Naive thymus-derived CD8-positive, alpha-beta T cell (primary cell): ENCODE results near the gene ANO2. TPM values are rescaled to one million over a fixed set of nuclear protein-coding genes. Genes with fewer than 3 reads are reported as not detected.
A peak's percentile ranks its signal among the peaks of the same experiment; 100 is the strongest.

ENCODE experiments used
- ATAC-seq, 2 donors: fragments of 150-1000 bp; cut with Tn5 transposase in 1 of 2; sonication (Bioruptor Pico), chemical (Tn5 transposase) in 1 of 2; 1 replicate in 1 of 2; 2 replicates in 1 of 2; pipeline ENCODE4 v1.10.0; 2021; ENCODE audit warnings: mild to moderate bottlenecking in 2 of 2, moderate library complexity in 2 of 2
- POLR2A ChIA-PET: fragments of 350-600 bp; sonication (Branson Sonifier 250); formaldehyde crosslinking; loops from one replicate; lab custom pipeline; 2021; ENCODE audit warnings: antibody characterized with exemption; lab: Charles Lee
- DNase-seq, 10 donors: peaks; one replicate each; pipeline versions ENCODE4 v3.0.0 to v3.0.0-alpha.2; 2020 to 2022
- H3K27ac Mint-ChIP-seq, 10 donors: one replicate each; pipeline ENCODE4 v1.8.0; 2020 to 2022; ENCODE audit warnings: mild to moderate bottlenecking in 10 of 10, mixed read lengths in 10 of 10, moderate library complexity in 4 of 10, inconsistent platforms in 1 of 10
- H3K27me3 Mint-ChIP-seq, 5 donors: one replicate each; pipeline ENCODE4 v1.8.0; 2021 to 2022; ENCODE audit warnings: mixed read lengths in 5 of 5
- H3K36me3 Mint-ChIP-seq, 3 donors: one replicate each; pipeline ENCODE4 v1.8.0; 2020 to 2022; ENCODE audit warnings: mixed read lengths in 3 of 3, mild to moderate bottlenecking in 2 of 3, inconsistent platforms in 1 of 3
- H3K4me1 Mint-ChIP-seq, 4 donors: one replicate each; pipeline ENCODE4 v1.8.0; 2021 to 2022; ENCODE audit warnings: mixed read lengths in 4 of 4
- H3K4me3 Mint-ChIP-seq, 10 donors: one replicate each; pipeline ENCODE4 v1.8.0; 2020 to 2022; ENCODE audit warnings: mild to moderate bottlenecking in 10 of 10, mixed read lengths in 10 of 10, moderate library complexity in 6 of 10, inconsistent platforms in 1 of 10
- H3K9me3 Mint-ChIP-seq, 9 donors: one replicate each; pipeline ENCODE4 v1.8.0; 2020 to 2022; ENCODE audit warnings: mixed read lengths in 9 of 9, mild to moderate bottlenecking in 3 of 9, inconsistent platforms in 1 of 9, moderate library complexity in 1 of 9
- polyA plus RNA-seq, 3 donors: library from polyadenylated mRNA; unstranded; fragments of 300-500 nt; fragmentation: Illumina TruSeq; gene quantifications; one replicate each; pipeline ENCODE4 v1.2.3, GENCODE V29; 2021
- total RNA-seq, 8 experiments: library from RNA in 2 of 8; stranded (reverse) in 2 of 8; gene quantifications; one replicate each; pipeline ENCODE4 v1.2.3 and lab custom pipeline; 2021 to 2026

Gene ANO2
- total and polyA plus RNA-seq, 5 experiments from 2014 or later = not detected

- H3K4me3 Mint-ChIP-seq = no peak overlapping the region
- H3K27me3 Mint-ChIP-seq = peaks cover 0 to 29% (median 5%) of the 10 kb centered on the region in 5 donors
- DNase-seq (no peak), ATAC-seq (no peak)
- POLR2A ChIA-PET = no interaction called here
- H3K27ac Mint-ChIP-seq = no peak overlapping the region
- H3K9me3 Mint-ChIP-seq = no peaks in the 10 kb centered on the region
- H3K36me3 Mint-ChIP-seq = no peaks in the 10 kb centered on the region
- H3K4me1 Mint-ChIP-seq = peaks cover 0 to 2% (median 0%) of the 10 kb centered on the region in 4 donors
Measured at GRCh38 chr12:5710260-5710878, 234.7 kb downstream of the ANO2 start.

- Mint-ChIP-seq H3K27ac (no peak overlapping the region), H3K27me3 (peaks cover 0 to 22% (median 5%) of the 10 kb centered on the region in 5 donors), H3K4me3 (no peak overlapping the region), H3K9me3 (no peaks in the 10 kb centered on the region), H3K36me3 (no peaks in the 10 kb centered on the region), H3K4me1 (peaks cover 0 to 2% (median 0%) of the 10 kb centered on the region in 4 donors)
- DNase-seq (no peak), ATAC-seq (no peak)
- POLR2A ChIA-PET = no interaction called here
Measured at GRCh38 chr12:5708371-5708770, 236.7 kb downstream of the ANO2 start.

GRCh38 chr12:5706247-5706646 lies 238.8 kb downstream of the ANO2 start:
- Mint-ChIP-seq H3K9me3 (no peaks in the 10 kb centered on the region), H3K27ac (no peak overlapping the region), H3K4me1 (no peaks in the 10 kb centered on the region), H3K27me3 (peaks cover 0 to 17% (median 3%) of the 10 kb centered on the region in 5 donors), H3K4me3 (no peak overlapping the region), H3K36me3 (no peaks in the 10 kb centered on the region)
- no peak for ATAC-seq
- DNase-seq = no peak
- POLR2A ChIA-PET = no interaction called here

GRCh38 chr12:5705791-5706190 lies 239.3 kb downstream of the ANO2 start:
- Mint-ChIP-seq H3K36me3 (no peaks in the 10 kb centered on the region), H3K4me3 (no peak overlapping the region), H3K27me3 (peaks cover under 1 to 21% (median 3%) of the 10 kb centered on the region in 5 donors), H3K9me3 (no peaks in the 10 kb centered on the region), H3K27ac (no peak overlapping the region), H3K4me1 (no peaks in the 10 kb centered on the region)
- POLR2A ChIA-PET = no interaction called here
- no peak for DNase-seq
- no peak for ATAC-seq

GRCh38 chr12:5694759-5695409 lies 250.2 kb downstream of the ANO2 start:
- H3K4me1 Mint-ChIP-seq = no peaks in the 10 kb centered on the region
- no peak for DNase-seq
- no peak overlapping the region for H3K27ac Mint-ChIP-seq
- peaks cover 0 to 8% (median 6%) of the 10 kb centered on the region in 9 donors for H3K9me3 Mint-ChIP-seq
- ATAC-seq = no peak
- H3K36me3 Mint-ChIP-seq = no peaks in the 10 kb centered on the region
- H3K27me3 Mint-ChIP-seq = peaks cover 0 to 17% (median 3%) of the 10 kb centered on the region in 5 donors
- no peak overlapping the region for H3K4me3 Mint-ChIP-seq
- POLR2A ChIA-PET = no interaction called here

GRCh38 chr12:5692850-5693249 lies 252.2 kb downstream of the ANO2 start:
- no peak for ATAC-seq

GRCh38 chr12:5691943-5692342 lies 253.1 kb downstream of the ANO2 start:
- H3K4me1 Mint-ChIP-seq = no peaks in the 10 kb centered on the region
- POLR2A ChIA-PET = no interaction called here
- H3K9me3 Mint-ChIP-seq = peaks cover 0 to 7% (median 3%) of the 10 kb centered on the region in 9 donors
- H3K27me3 Mint-ChIP-seq = peaks cover 0 to 17% (median 5%) of the 10 kb centered on the region in 5 donors
- ATAC-seq = no peak
- no peak overlapping the region for H3K4me3 Mint-ChIP-seq
- no peak overlapping the region for H3K27ac Mint-ChIP-seq
- DNase-seq = no peak
- H3K36me3 Mint-ChIP-seq = no peaks in the 10 kb centered on the region

More at GRCh38 chr12:5692850-5693249, 252.2 kb downstream of the ANO2 start:
- Mint-ChIP-seq H3K36me3 (no peaks in the 10 kb centered on the region), H3K27me3 (peaks cover 0 to 17% (median 5%) of the 10 kb centered on the region in 5 donors), H3K27ac (no peak overlapping the region), H3K9me3 (peaks cover 0 to 7% (median 3%) of the 10 kb centered on the region in 9 donors), H3K4me1 (no peaks in the 10 kb centered on the region), H3K4me3 (no peak overlapping the region)
- no peak for DNase-seq
- POLR2A ChIA-PET = no interaction called here

GRCh38 chr12:5690240-5690639 lies 254.8 kb downstream of the ANO2 start:
- POLR2A ChIA-PET = no interaction called here
- H3K4me1 Mint-ChIP-seq = no peaks in the 10 kb centered on the region
- H3K4me3 Mint-ChIP-seq = no peak overlapping the region
- DNase-seq (no peak), ATAC-seq (no peak)
- peaks cover 0 to 17% (median 5%) of the 10 kb centered on the region in 5 donors for H3K27me3 Mint-ChIP-seq
- H3K36me3 Mint-ChIP-seq = no peaks in the 10 kb centered on the region
- peaks cover 0 to 7% (median 0%) of the 10 kb centered on the region in 9 donors for H3K9me3 Mint-ChIP-seq
- H3K27ac Mint-ChIP-seq = no peak overlapping the region

- no peaks in the 10 kb centered on the region for H3K4me1 Mint-ChIP-seq
- H3K4me3 Mint-ChIP-seq = no peak overlapping the region
- ATAC-seq (no peak), DNase-seq (no peak)
- H3K27ac Mint-ChIP-seq = no peak overlapping the region
- H3K9me3 Mint-ChIP-seq = peaks cover 0 to 7% (median 0%) of the 10 kb centered on the region in 9 donors
- H3K27me3 Mint-ChIP-seq = peaks cover 0 to 14% (median 5%) of the 10 kb centered on the region in 5 donors
- no peaks in the 10 kb centered on the region for H3K36me3 Mint-ChIP-seq
- POLR2A ChIA-PET = no interaction called here
Measured at GRCh38 chr12:5689773-5690172, 255.3 kb downstream of the ANO2 start.

- Mint-ChIP-seq H3K27ac (no peak overlapping the region), H3K4me3 (peak overlapping the region in 1 of 10 donors; percentile 19), H3K9me3 (no peaks in the 10 kb centered on the region), H3K36me3 (no peaks in the 10 kb centered on the region), H3K4me1 (no peaks in the 10 kb centered on the region), H3K27me3 (peaks cover 0 to 17% (median under 1%) of the 10 kb centered on the region in 5 donors)
- ATAC-seq (no peak), DNase-seq (no peak)
- POLR2A ChIA-PET = no interaction called here
Measured at GRCh38 chr12:5688226-5688625, 256.8 kb downstream of the ANO2 start.

GRCh38 chr12:5685935-5686334 lies 259.1 kb downstream of the ANO2 start:
- no peak for ATAC-seq
- no peaks in the 10 kb centered on the region for H3K9me3 Mint-ChIP-seq
- H3K36me3 Mint-ChIP-seq = no peaks in the 10 kb centered on the region
- H3K27me3 Mint-ChIP-seq = peaks cover 0 to 14% (median 1%) of the 10 kb centered on the region in 5 donors
- DNase-seq = no peak
- POLR2A ChIA-PET = no interaction called here
- H3K4me3 Mint-ChIP-seq = no peak overlapping the region
- H3K4me1 Mint-ChIP-seq = no peaks in the 10 kb centered on the region
- no peak overlapping the region for H3K27ac Mint-ChIP-seq

- H3K9me3 Mint-ChIP-seq = no peaks in the 10 kb centered on the region
- no peaks in the 10 kb centered on the region for H3K4me1 Mint-ChIP-seq
- ATAC-seq = no peak
Measured at GRCh38 chr12:5684989-5685388, 260.1 kb downstream of the ANO2 start.

GRCh38 chr12:5682581-5682980 lies 262.5 kb downstream of the ANO2 start:
- H3K9me3 Mint-ChIP-seq = no peaks in the 10 kb centered on the region
- DNase-seq (no peak), ATAC-seq (no peak)
- H3K36me3 Mint-ChIP-seq = no peaks in the 10 kb centered on the region
- POLR2A ChIA-PET = no interaction called here
- peaks cover 0 to 14% (median 7%) of the 10 kb centered on the region in 5 donors for H3K27me3 Mint-ChIP-seq
- no peaks in the 10 kb centered on the region for H3K4me1 Mint-ChIP-seq
- no peak overlapping the region for H3K4me3 Mint-ChIP-seq
- H3K27ac Mint-ChIP-seq = no peak overlapping the region

More at GRCh38 chr12:5684989-5685388, 260.1 kb downstream of the ANO2 start:
- no peaks in the 10 kb centered on the region for H3K36me3 Mint-ChIP-seq
- H3K27me3 Mint-ChIP-seq = peaks cover 0 to 14% (median 4%) of the 10 kb centered on the region in 5 donors
- POLR2A ChIA-PET = no interaction called here
- no peak overlapping the region for H3K27ac Mint-ChIP-seq
- no peak for DNase-seq
- no peak overlapping the region for H3K4me3 Mint-ChIP-seq
